HL-60 (cell line): ENCODE measurements around the gene TAF13.

Source experiments
- DNase-seq, 2 experiments: peaks; one replicate each; pipeline ENCODE4 v3.0.0-alpha.2; 2010 to 2020; ENCODE audit warnings: low read depth in 1 of 2, low spot score in 1 of 2
- H3K27ac ChIP-seq: fragments of 250-450 bp; sonication (Bioruptor Pico); replicated peaks from 2 replicates; pipeline ENCODE4 v1.5.1; 2020; ENCODE audit warnings: mild to moderate bottlenecking, moderate library complexity
- H3K27me3 ChIP-seq: fragments of 250-450 bp; sonication (Bioruptor Pico); 2 replicates; pipeline ENCODE4 v1.5.1; 2021; ENCODE audit warnings: mild to moderate bottlenecking, moderate library complexity; ENCODE audit not compliant: insufficient read depth, poor library complexity, severe bottlenecking
- H3K4me3 ChIP-seq: replicated peaks from 2 replicates; pipeline ENCODE4 v1.5.1; 2011; ENCODE audit warnings: mild to moderate bottlenecking, control low read depth, low read length; ENCODE audit not compliant: insufficient read depth
- GABPA ChIP-seq: IDR thresholded peaks from 2 replicates; pipeline ENCODE4 v1.6.1; 2012; ENCODE audit warnings: low read depth
- REST ChIP-seq: IDR thresholded peaks from 2 replicates; pipeline ENCODE4 v1.6.1; 2012; ENCODE audit warnings: low read depth; ENCODE audit not compliant: insufficient replicate concordance

Gene TAF13

DNA sequence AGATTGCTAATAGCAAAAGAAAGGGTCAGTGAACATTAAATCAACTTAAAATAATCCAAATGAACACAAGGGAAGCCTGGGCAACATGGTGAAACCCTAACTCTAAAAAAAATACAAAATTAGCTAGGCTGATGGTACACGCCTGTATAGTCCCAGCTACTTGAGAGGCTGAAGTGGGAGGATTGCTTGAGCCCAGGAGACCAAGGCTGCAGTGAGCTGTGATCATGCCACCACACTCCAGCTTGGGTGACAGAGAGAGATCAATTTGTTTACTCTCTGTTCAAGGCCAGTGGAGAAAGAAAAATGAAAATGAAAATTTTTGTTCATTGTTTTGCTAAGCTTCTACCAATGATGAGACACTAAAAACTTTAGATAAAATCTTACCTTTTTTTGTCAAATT, 58.7 kb downstream of the TAF13 start:
- H3K27me3 ChIP-seq = no peaks in the 10 kb centered on the region
- no peak overlapping the region for H3K4me3 ChIP-seq
- H3K27ac ChIP-seq = no peak overlapping the region
- DNase-seq = no peak
- TF ChIP-seq GABPA (no peak), REST (no peak)
